Liver (tissue), 2 donors: ENCODE measurements around the gene CSNK1G2.

ENCODE experiments used
- EGR1 ChIP-seq, 2 donors: IDR thresholded peaks; 2 replicates each; pipeline ENCODE4 v1.6.1; 2016 to 2018; ENCODE audit warnings: antibody characterized with exemption in 2 of 2, low read depth in 2 of 2
- MAX ChIP-seq: IDR thresholded peaks from 2 replicates; pipeline ENCODE4 v1.6.1; 2016; ENCODE audit warnings: antibody characterized with exemption
- REST ChIP-seq: IDR thresholded peaks from 2 replicates; pipeline ENCODE4 v1.6.1; 2016; ENCODE audit warnings: antibody characterized with exemption, mild to moderate bottlenecking
- donor health status: healthy.

GRCh38 chr19:1942078-1942933 lies 1.3 kb downstream of the CSNK1G2 start:
- TF ChIP-seq MAX (no peak), EGR1 (IDR thresholded peaks at IDR 0.05; ENCODE audit: low read depth in 2 of 2) (no peak), REST (no peak)
